ENCODE data around the gene TOLLIP.

GRCh38 chr11:1275021-1275420, 34.4 kb downstream of the TOLLIP start:
- TF ChIP-seq CTCF (conservative IDR thresholded peaks at IDR 0.05) (no peak), EZH2 (IDR thresholded peaks at IDR 0.05; ENCODE audit: low read depth) (no peak)
